ENCODE results near the gene PNMA1.

The PNMA1 gene

GRCh38 chr14:73713803-73714655 lies at the start of gene PNMA1:
Gene PNMA1, minus strand, starts transcription at chr14:73714384. Its CDS starts 745 bp downstream, at chr14:73713639.
- peak; percentile 86 for DNase-seq

- DNase-seq: no peak
Observed at GRCh38 chr14:73763396-73763795, 49.2 kb upstream of the PNMA1 start.

GRCh38 chr14:73762375-73762822 lies 48.2 kb upstream of the PNMA1 start:
- no peak for DNase-seq

GRCh38 chr14:73761618-73762355 lies 47.6 kb upstream of the PNMA1 start:
- no peak for DNase-seq

GRCh38 chr14:73760598-73761586 lies 46.7 kb upstream of the PNMA1 start:
- no peak for DNase-seq

- DNase-seq: peak; percentile 96
Observed at GRCh38 chr14:73759714-73760597, 45.8 kb upstream of the PNMA1 start.

GRCh38 chr14:73759183-73759713 lies 45.1 kb upstream of the PNMA1 start:
- peak; percentile 55 for DNase-seq

- peak; percentile 82 for DNase-seq
Observed at GRCh38 chr14:73758392-73759182, 44.4 kb upstream of the PNMA1 start.

- no peak for DNase-seq
Observed at GRCh38 chr14:73757876-73758391, 43.8 kb upstream of the PNMA1 start.

- no peak for DNase-seq
Observed at GRCh38 chr14:73757381-73757780, 43.2 kb upstream of the PNMA1 start.

- DNase-seq: peak; percentile 14
Observed at GRCh38 chr14:73755434-73756014, 41.3 kb upstream of the PNMA1 start.

- no peak for DNase-seq
Observed at GRCh38 chr14:73754911-73755360, 40.8 kb upstream of the PNMA1 start.

GRCh38 chr14:73753887-73754795 lies 40.0 kb upstream of the PNMA1 start:
- DNase-seq: no peak

- DNase-seq: no peak
Observed at GRCh38 chr14:73753124-73753886, 39.1 kb upstream of the PNMA1 start.

- DNase-seq: no peak
Observed at GRCh38 chr14:73752297-73752992, 38.3 kb upstream of the PNMA1 start.

- DNase-seq: no peak
Observed at GRCh38 chr14:73751157-73751691, 37.0 kb upstream of the PNMA1 start.

GRCh38 chr14:73750531-73750901 lies 36.3 kb upstream of the PNMA1 start:
- peak; percentile 30 for DNase-seq

All from NCI-H2171 treated with DMSO at 0.1 percent for 48 hours (cell line).